ENCODE measurements around the gene CFAP97D1.

- TF ChIP-seq, protein P1, sequence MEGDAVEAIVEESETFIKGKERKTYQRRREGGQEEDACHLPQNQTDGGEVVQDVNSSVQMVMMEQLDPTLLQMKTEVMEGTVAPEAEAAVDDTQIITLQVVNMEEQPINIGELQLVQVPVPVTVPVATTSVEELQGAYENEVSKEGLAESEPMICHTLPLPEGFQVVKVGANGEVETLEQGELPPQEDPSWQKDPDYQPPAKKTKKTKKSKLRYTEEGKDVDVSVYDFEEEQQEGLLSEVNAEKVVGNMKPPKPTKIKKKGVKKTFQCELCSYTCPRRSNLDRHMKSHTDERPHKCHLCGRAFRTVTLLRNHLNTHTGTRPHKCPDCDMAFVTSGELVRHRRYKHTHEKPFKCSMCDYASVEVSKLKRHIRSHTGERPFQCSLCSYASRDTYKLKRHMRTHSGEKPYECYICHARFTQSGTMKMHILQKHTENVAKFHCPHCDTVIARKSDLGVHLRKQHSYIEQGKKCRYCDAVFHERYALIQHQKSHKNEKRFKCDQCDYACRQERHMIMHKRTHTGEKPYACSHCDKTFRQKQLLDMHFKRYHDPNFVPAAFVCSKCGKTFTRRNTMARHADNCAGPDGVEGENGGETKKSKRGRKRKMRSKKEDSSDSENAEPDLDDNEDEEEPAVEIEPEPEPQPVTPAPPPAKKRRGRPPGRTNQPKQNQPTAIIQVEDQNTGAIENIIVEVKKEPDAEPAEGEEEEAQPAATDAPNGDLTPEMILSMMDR (IDR thresholded peaks at IDR 0.05) = no peak
- TF ChIP-seq POLR2A (IDR thresholded peaks at IDR 0.05) = no peak
Observed at GRCh38 chr17:43813386-43813785, 33.2 kb downstream of the CFAP97D1 start.
